ENCODE results near the gene SLC38A11.
"Not testable (repeated sequence)": the region's sequence is repeated elsewhere in the genome, so short reads cannot be mapped to it uniquely, and the experiment has no call there.

SLC38A11 gene

GRCh38 chr2:164954954-164955701, at the start of gene SLC38A11:
SLC38A11 (minus strand) TSS chr2:164955525; CDS start chr2:164955247, 278 bp downstream.
- Mint-ChIP-seq H3K27me3 (ENCODE audit: low read depth) (peaks cover 16% of the 10 kb centered on the region), H3K27ac (no peak within 1 kb of the TSS), H3K4me3 (no peak within 1 kb of the TSS), H3K9me3 (no peaks in the 10 kb centered on the region), H3K4me1 (ENCODE audit: low read depth) (no peaks in the 10 kb centered on the region), H3K36me3 (ENCODE audit: low read depth) (no peaks in the 10 kb centered on the region)
- no peak for DNase-seq (ENCODE audit: low spot score)

GRCh38 chr2:165003443-165004130, 48.3 kb upstream of the SLC38A11 start:
- H3K27ac Mint-ChIP-seq: no peak overlapping the region
- H3K36me3 Mint-ChIP-seq (ENCODE audit: low read depth): no peaks in the 10 kb centered on the region
- no peaks in the 10 kb centered on the region for H3K9me3 Mint-ChIP-seq
- H3K4me3 Mint-ChIP-seq: no peak overlapping the region
- no peak for DNase-seq (ENCODE audit: low spot score)
- no peaks in the 10 kb centered on the region for H3K4me1 Mint-ChIP-seq (ENCODE audit: low read depth)
- peaks cover 13% of the 10 kb centered on the region for H3K27me3 Mint-ChIP-seq (ENCODE audit: low read depth)

- peaks cover 12% of the 10 kb centered on the region for H3K27me3 Mint-ChIP-seq (ENCODE audit: low read depth)
- H3K4me3 Mint-ChIP-seq: no peak overlapping the region
- DNase-seq (ENCODE audit: low spot score): no peak
- H3K27ac Mint-ChIP-seq: no peak overlapping the region
- H3K9me3 Mint-ChIP-seq: no peaks in the 10 kb centered on the region
- H3K36me3 Mint-ChIP-seq (ENCODE audit: low read depth): no peaks in the 10 kb centered on the region
- H3K4me1 Mint-ChIP-seq (ENCODE audit: low read depth): no peaks in the 10 kb centered on the region
Measured at GRCh38 chr2:165002638-165003037, 47.3 kb upstream of the SLC38A11 start.

- DNase-seq (ENCODE audit: low spot score); H3K27me3 Mint-ChIP-seq (ENCODE audit: low read depth); H3K36me3 Mint-ChIP-seq (ENCODE audit: low read depth); H3K9me3 Mint-ChIP-seq; H3K4me3 Mint-ChIP-seq; H3K27ac Mint-ChIP-seq: not testable (repeated sequence)
- peaks cover 19% of the 10 kb centered on the region for H3K4me1 Mint-ChIP-seq (ENCODE audit: low read depth)
Measured at GRCh38 chr2:164994664-164995299, 39.5 kb upstream of the SLC38A11 start.

GRCh38 chr2:164993287-164994016, 38.1 kb upstream of the SLC38A11 start:
- H3K4me1 Mint-ChIP-seq (ENCODE audit: low read depth): peaks cover 27% of the 10 kb centered on the region
- H3K27ac Mint-ChIP-seq: no peak overlapping the region
- H3K27me3 Mint-ChIP-seq (ENCODE audit: low read depth): peaks cover 3% of the 10 kb centered on the region

GRCh38 chr2:164992818-164993217, 37.5 kb upstream of the SLC38A11 start:
- Mint-ChIP-seq H3K9me3 (no peaks in the 10 kb centered on the region), H3K36me3 (ENCODE audit: low read depth) (no peaks in the 10 kb centered on the region), H3K27me3 (ENCODE audit: low read depth) (peaks cover 6% of the 10 kb centered on the region), H3K4me3 (no peak overlapping the region), H3K4me1 (ENCODE audit: low read depth) (peaks cover 30% of the 10 kb centered on the region), H3K27ac (no peak overlapping the region)
- DNase-seq (ENCODE audit: low spot score): peak; percentile 13

More at GRCh38 chr2:164993287-164994016, 38.1 kb upstream of the SLC38A11 start:
- no peak overlapping the region for H3K4me3 Mint-ChIP-seq
- no peak for DNase-seq (ENCODE audit: low spot score)
- no peaks in the 10 kb centered on the region for H3K36me3 Mint-ChIP-seq (ENCODE audit: low read depth)
- no peaks in the 10 kb centered on the region for H3K9me3 Mint-ChIP-seq

GRCh38 chr2:164992093-164992454, 36.7 kb upstream of the SLC38A11 start:
- Mint-ChIP-seq H3K4me1 (ENCODE audit: low read depth) (peaks cover 30% of the 10 kb centered on the region), H3K27me3 (ENCODE audit: low read depth) (peaks cover 10% of the 10 kb centered on the region)
- not testable (repeated sequence) for H3K4me3 Mint-ChIP-seq; H3K27ac Mint-ChIP-seq; DNase-seq (ENCODE audit: low spot score); H3K9me3 Mint-ChIP-seq; H3K36me3 Mint-ChIP-seq (ENCODE audit: low read depth)

GRCh38 chr2:164991361-164992092, 36.2 kb upstream of the SLC38A11 start:
- peaks cover 30% of the 10 kb centered on the region for H3K4me1 Mint-ChIP-seq (ENCODE audit: low read depth)
- not testable (repeated sequence) for H3K27ac Mint-ChIP-seq; H3K36me3 Mint-ChIP-seq (ENCODE audit: low read depth); H3K4me3 Mint-ChIP-seq; H3K9me3 Mint-ChIP-seq; DNase-seq (ENCODE audit: low spot score)
- peaks cover 12% of the 10 kb centered on the region for H3K27me3 Mint-ChIP-seq (ENCODE audit: low read depth)

- H3K4me1 Mint-ChIP-seq (ENCODE audit: low read depth): peaks cover 30% of the 10 kb centered on the region
- H3K4me3 Mint-ChIP-seq; H3K36me3 Mint-ChIP-seq (ENCODE audit: low read depth); H3K9me3 Mint-ChIP-seq; H3K27ac Mint-ChIP-seq; DNase-seq (ENCODE audit: low spot score): not testable (repeated sequence)
- peaks cover 16% of the 10 kb centered on the region for H3K27me3 Mint-ChIP-seq (ENCODE audit: low read depth)
Measured at GRCh38 chr2:164990953-164991352, 35.6 kb upstream of the SLC38A11 start.

GRCh38 chr2:164988805-164989204, 33.5 kb upstream of the SLC38A11 start:
- Mint-ChIP-seq H3K4me3 (peak overlapping the region; percentile 28), H3K4me1 (ENCODE audit: low read depth) (peaks cover 30% of the 10 kb centered on the region), H3K27me3 (ENCODE audit: low read depth) (peaks cover 16% of the 10 kb centered on the region)
- H3K9me3 Mint-ChIP-seq; H3K27ac Mint-ChIP-seq; DNase-seq (ENCODE audit: low spot score); H3K36me3 Mint-ChIP-seq (ENCODE audit: low read depth): not testable (repeated sequence)

- Mint-ChIP-seq H3K4me1 (ENCODE audit: low read depth) (peaks cover 12% of the 10 kb centered on the region), H3K27me3 (ENCODE audit: low read depth) (peaks cover 19% of the 10 kb centered on the region)
- not testable (repeated sequence) for H3K36me3 Mint-ChIP-seq (ENCODE audit: low read depth); H3K9me3 Mint-ChIP-seq; DNase-seq (ENCODE audit: low spot score); H3K4me3 Mint-ChIP-seq; H3K27ac Mint-ChIP-seq
Measured at GRCh38 chr2:164986027-164986426, 30.7 kb upstream of the SLC38A11 start.

- Mint-ChIP-seq H3K9me3 (no peaks in the 10 kb centered on the region), H3K4me3 (no peak overlapping the region), H3K27me3 (ENCODE audit: low read depth) (peaks cover 19% of the 10 kb centered on the region), H3K36me3 (ENCODE audit: low read depth) (no peaks in the 10 kb centered on the region), H3K4me1 (ENCODE audit: low read depth) (peaks cover 14% of the 10 kb centered on the region), H3K27ac (no peak overlapping the region)
- no peak for DNase-seq (ENCODE audit: low spot score)
Measured at GRCh38 chr2:164984428-164984827, 29.1 kb upstream of the SLC38A11 start.

- no peak overlapping the region for H3K4me3 Mint-ChIP-seq
- H3K9me3 Mint-ChIP-seq: no peaks in the 10 kb centered on the region
- no peaks in the 10 kb centered on the region for H3K36me3 Mint-ChIP-seq (ENCODE audit: low read depth)
- H3K27me3 Mint-ChIP-seq (ENCODE audit: low read depth): peaks cover 6% of the 10 kb centered on the region
- no peak for DNase-seq (ENCODE audit: low spot score)
- peaks cover 3% of the 10 kb centered on the region for H3K4me1 Mint-ChIP-seq (ENCODE audit: low read depth)
- H3K27ac Mint-ChIP-seq: no peak overlapping the region
Measured at GRCh38 chr2:164981217-164981990, 26.1 kb upstream of the SLC38A11 start.

Data from T-helper 2 cell treated with Interferon-gamma antibody and Interleukin-4, amounts not matched to agents 5 μg/mL and 100 μg/mL, for 36 hours (primary cell).